HG03175 (cell line): ENCODE results near the gene GPANK1.

Source experiments
- ATAC-seq: cut with Tn5 transposase; IDR thresholded peaks from one replicate; pipeline ENCODE4 v1.9.1; 2021; ENCODE audit warnings: mild to moderate bottlenecking, moderate library complexity; ENCODE audit not compliant: unreplicated experiment

Gene GPANK1

DNA sequence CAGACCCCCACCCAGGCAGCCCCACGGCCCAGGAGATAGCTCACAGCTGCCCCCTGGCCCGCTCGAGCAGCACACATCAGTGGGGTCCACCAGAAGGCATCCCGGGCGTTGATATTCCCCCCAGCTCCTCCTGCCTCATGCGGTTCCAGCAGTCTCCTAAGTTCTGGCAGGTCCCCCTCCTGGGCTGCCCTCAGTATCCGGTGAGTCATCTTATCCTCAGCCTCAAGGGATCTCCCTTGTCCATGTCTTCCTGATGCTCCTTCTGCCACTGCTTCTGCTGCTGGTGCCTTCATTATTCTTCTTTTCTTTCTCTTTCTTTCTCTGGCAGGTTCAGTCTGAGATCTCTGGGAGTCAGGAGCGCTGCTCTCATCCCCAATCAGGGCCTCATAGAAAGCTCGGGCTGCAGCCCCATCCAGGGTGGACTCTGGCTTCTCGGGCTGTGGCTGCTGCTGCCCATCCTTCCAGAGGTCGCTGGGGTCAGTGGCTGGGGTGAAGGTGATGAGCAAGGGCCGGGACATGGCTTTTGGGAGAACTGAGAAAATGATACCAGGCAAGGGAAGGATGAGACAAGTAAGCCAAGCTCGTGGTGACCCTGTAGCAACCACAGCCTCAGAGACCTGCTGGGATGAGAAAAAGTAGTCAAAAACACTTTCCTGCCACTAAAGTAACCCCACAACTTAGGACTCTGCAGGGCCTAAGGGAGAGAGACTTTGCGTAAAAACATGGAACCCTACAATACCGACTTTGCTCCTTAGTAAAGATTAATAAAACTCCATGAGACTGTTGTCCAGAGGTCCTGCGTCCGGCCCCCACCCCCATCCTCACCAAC is 622 bp downstream of the GPANK1 start:
- ATAC-seq: no peak

DNA sequence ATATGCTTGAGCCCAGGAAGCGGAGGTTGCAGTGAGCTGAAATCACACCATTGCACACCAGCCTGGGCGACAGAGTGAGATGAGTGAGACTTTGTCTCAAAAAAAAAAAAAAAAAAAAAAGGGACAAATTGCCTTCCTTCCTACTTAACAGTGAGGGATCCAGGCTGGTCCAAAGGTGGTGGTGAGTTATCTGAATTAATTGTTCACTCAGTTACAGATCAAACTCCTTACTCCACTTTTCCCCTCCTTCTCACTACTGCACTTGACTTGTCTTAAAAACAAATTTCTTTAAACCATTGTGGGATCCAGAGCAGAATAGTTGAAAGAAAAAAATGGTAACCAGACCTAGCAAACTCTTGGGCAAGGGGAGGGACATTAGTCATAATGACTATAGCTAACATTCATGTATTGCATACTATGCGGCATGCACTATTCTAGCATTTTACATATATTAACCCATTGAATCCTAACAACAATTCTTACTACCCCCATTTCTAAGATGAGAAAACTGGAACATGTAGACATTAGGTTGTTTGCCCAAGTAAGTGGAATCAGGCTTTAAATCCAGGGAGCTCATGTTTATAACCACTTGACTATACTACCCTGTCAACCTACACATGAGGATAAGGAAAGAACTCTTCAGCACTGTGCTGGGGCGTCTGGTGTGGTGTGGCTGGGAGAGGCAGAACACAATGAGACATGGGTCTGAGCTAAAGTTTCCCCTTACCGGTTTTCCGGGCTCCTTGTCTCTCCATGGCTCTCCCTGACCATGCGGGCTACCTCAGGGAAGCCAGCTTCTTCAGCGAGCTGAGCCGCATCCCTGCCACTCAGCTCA is 1.5 kb downstream of the GPANK1 start:
- no peak for ATAC-seq

DNA sequence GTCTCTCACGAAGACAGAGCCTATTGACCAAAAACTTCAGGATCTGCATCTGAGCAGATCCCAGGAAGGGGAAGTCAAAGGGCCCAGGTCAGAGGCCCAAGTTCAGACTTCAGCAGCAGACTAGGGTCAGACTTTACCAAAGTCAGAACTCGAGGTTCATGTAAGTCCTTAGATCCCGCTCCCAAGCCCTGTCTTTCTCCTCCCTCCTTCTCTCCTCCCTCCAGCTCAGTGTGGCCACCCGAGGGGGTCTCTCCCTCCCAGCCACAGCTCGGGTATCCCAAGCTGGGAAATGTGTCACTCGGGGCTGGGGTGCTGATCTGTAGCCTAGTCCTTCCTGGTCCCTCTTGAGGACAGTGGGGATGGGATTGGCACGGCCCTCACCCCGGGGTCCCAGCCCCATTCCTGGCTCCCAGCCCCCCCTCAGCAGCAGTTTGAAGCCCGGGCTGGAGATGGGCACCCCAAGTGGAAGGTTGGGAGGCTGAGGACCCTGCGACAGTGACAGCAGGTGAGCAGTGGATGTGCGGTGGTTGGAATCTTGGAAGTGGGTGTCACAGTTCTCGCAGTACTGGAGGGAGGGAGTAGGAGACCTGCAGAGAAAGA is 2.6 kb downstream of the GPANK1 start:
- ATAC-seq: no peak

DNA sequence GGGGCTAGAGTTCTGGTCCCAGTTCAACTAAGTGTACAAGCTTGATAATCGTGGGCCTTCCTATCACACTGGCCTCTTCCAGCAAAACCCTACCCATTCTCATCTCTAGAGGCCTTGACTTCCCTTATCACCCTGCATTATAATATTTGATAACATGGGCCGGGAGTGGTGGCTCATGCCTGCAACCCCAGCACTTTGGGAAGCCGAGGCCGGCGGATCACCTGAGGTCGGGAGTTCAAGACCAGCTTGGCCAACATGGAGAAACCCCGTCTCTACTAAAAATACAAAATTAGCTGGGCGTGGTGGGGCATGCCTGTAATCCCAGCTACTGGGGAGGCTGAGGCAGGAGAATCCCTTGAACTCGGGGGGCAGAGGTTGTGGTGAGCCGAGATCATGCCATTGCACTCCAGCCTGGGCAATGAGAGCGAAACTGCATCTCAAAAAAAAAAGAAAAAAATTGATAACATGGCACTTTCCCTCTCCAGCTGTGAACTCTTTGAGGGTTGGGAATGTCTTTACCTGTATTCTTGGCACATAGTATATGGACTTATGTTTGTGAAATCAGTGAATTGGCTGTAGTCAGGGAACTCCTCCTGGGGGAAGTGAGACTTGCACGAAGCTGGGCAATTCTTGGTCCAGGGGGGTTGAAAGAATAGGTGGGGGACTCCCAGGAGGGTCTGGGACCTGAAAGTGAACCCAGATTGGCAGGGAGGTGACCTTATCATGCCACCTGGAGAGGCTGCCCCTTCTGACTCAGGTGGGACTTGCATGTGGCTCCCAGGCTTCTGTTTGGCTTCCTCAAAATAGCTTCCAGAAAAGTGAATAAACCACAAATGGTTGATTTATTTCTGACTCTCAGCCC is 3.3 kb downstream of the GPANK1 start:
- ATAC-seq: no peak

DNA sequence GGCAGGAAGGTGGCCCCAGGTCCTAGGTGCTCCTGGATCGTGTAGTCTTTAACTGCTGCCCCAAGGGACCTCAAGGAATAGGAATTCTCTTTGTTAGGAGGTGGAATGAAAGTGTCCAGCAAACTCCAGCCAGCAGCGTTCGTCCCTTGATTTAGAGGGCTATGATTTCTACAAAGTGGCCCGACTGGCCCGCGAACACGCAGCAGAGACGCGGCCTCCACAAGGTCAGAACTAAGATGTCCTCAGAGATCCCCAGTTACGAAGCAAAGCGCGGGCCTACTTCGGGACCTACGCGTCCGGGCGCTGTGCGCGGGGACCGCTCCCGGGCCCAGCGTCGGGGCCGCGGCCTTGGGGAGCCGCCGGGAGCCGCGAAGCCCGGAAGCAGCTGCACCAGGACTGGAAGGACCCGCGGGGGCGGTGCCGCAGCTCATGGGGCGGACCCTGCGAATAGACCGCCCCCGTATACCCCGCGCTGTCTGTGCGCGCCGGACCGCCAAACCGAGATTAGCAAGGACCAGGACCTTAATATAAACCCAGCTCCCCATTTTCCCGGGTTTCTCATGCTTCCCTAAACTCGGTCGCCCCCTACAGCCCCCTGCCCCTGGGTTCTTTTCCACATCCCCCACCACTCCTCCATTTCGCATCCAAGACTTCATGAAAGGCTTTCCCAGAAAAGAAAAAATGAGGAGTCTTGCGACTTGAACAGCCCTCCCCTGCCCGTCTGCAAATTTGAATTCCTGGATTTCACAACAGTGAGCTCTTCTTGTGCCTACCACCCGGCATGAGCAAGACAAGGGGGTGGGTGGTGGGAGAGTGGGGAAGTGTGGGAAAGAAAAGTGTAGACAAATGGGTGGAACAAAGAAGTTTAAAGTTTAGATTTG is 4.2 kb downstream of the GPANK1 start, which contains the start of gene C6orf47:
Gene C6orf47 (minus strand): TSS at position 398 of the 881 bp plus-strand sequence. CDS start 831 bp downstream, outside the sequence.
- peak; percentile 37 for ATAC-seq

DNA sequence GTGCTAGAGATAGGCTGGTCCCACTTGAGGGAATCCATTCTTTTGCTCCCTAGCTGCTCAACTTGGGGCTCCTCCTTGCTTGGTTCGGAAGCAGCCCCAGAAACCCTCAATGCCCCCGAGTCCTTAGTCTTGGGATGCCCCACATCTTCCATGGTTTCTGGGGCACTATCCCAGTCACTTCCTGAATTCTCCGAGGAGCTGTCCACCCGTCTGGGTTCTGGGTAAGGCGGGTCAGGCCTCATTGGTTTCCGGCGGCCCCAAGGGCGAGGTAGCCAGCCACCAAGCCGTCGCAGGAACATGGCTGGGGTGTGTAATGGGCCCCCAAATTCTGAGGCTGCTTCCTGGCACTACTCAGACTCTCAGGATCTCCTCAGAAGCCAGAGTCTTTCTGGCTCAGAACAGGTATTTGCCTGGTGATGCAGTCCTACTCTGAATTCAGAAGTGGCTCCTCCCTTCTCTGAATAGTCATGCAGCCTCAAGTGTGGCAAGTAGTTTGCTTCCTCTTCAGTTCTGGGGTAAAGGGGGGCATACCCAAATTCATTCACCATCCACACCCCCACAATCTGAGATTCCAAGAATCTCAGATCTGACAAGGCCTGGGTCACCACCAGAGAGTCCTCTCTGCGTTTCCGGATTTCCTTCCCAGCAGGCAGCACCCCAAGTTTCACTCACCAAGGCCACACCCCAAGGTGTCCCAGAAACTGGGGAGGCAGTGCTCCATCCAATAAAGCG is 5.0 kb downstream of the GPANK1 start:
- no peak for ATAC-seq

DNA sequence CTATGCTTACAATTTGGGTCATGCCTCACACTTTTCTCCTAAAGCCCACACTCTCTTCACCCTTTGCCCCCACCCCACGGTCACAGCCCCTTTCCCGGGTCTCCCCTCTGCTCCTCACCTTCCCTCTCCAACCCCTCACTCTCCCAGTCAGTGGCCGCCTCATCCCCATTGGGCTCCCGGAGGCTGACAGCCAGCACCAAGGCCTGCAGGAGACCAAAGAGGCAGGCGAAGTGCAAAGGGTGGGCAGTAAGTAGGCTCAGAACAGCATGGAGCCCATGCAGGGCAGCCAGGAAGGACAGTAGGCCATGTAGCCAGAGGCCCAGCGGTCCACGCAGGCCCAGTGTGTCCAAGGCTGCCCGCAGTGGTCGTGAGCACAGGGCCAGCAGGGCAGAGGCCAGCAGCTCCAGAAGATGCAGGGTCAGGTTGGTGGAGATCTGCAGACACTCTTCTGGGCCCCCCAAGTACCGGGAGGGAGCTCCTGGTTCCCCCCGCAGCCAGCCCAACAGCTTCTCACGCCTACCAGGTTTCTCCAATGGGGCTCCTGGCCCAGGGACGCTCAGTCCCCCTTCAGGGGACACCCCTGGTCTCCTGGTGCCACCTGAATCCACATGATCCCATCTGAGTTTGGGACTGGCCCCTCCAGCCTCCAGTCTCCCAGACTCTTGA is 5.7 kb downstream of the GPANK1 start:
- no peak for ATAC-seq

DNA sequence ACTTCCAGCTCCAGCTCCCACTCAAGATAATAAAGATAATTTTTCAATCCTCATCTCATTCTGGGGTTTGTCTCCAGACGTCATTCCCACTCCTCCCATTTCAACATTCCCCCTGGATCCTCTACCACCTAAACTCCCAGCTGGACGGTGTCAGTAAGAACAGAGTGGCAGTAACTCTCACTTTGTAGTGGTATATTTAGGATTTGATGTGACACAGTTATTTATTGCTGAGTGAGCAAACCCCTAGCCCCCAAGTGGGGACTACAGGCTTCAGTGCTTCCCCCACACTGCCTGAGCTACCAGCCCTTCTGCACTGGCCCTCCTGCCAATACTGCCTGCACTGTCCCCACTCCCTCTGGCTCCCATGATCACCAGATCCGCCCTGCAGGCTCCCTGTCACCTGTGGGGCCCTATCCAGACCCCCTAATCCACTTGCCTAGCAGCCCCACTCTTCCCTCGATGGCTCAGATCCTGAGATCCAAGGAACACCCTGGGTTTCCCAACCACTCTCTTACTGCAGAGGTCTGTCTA is 6.6 kb downstream of the GPANK1 start:
- no peak for ATAC-seq

DNA sequence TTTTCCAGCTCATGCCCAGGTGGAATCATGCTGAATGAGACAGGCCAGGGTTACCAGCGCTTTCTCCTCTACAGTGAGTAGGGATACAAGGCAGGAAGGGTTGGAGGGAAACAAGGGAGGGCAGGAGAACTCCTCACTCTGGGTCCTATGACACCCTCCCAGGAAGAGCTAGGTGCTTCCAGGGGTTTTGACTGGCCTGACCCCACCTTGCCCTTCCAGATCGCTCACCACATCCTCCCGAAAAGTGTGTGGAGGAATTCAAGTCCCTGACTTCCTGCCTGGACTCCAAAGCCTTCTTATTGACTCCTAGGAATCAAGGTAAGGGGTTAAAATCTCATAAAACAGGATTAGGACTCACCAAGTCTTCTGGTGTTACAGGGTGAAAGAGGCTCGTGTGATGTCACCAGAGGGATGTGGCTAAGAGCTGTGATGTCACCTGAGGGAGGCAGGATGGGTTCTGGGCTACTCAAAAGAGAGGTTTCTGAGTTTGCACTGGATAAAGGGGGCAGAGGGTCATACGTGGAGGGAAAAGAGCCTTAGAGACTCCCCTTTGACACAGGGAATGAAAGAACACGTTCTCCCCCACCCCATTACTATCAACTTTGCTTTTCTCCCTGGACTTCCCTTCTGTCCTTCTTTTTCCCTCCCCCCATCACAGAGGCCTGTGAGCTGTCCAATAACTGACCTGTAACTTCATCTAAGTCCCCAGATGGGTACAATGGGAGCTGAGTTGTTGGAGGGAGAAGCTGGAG is 7.2 kb downstream of the GPANK1 start:
- ATAC-seq: no peak

DNA sequence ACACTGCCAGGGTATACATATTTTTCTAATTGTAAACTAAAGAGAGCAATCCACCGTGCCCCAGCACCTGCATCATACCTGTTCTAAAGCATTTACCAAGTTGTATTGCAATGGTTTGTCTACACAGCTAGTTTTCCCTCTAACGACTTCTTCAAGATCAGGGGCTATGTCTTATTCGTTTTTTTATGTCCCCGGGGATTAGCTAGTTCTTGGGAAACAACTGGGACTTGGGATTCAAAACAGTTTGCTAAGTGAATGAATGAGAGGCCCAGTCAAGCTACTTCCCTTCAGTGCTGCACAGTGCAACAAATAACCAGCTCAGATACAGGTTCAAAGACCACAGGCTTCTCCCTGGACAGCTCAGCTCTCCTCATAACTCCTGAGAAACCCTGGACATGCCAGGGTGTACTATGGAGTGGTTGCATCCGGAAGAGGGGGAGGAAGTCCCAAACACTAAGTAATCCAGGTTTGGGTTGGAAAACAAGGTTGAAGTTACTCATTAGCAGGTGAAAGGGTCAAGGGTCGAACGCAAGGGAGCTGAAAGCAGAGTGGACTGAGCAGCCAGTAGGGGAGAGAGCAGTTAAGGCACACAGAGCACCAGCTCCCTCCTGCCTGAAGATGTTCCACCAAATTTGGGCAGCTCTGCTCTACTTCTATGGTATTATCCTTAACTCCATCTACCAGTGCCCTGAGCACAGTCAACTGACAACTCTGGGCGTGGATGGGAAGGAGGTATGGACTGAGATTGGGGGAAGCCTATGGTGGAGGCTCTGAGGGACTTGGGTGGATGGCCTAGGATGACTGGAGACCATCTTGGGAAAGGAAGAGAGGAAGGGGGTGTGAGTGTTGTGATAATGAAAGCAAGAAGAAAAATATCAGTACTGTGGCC is 9.2 kb downstream of the GPANK1 start, which contains the start of gene APOM:
Gene APOM (plus strand): TSS at position 546 of the 889 bp plus-strand sequence. CDS start 73 bp downstream, at position 619.
- ATAC-seq: no peak

DNA sequence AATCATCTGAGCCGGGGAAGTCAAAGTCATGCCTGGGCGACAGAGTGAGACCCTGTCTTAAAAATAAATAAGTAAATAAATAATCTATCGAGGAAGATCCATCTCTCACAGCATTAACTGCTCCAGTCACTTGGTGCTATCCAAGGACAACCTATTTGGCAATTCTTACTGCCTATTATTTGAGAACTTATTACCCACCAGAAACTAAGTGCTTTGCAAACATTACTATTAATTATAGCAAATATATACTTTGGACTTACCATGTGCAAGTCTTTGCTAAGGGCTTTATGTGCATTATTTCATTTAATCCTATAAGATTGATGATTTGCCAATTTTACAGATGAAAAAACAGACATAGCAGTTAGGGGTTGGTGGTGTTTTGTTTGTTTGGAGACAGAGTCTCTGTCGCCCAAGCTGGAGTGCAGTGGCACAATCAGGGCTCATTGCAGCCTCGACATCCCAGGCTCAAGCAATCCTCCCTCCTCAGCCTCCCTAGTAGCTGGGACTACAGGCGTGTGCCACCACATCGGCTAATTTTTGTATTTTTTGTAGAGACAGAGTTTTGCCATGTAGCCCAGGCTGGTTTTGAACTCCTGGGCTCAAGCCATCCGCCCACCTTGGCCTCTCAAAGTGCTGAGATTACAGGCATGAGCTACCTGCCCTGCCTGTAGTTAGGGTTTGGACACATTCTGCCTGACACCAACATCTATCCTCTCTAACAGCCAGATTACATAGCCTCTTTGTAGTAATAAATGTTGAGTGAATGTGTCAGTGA is 10.0 kb downstream of the GPANK1 start:
- no peak for ATAC-seq

DNA sequence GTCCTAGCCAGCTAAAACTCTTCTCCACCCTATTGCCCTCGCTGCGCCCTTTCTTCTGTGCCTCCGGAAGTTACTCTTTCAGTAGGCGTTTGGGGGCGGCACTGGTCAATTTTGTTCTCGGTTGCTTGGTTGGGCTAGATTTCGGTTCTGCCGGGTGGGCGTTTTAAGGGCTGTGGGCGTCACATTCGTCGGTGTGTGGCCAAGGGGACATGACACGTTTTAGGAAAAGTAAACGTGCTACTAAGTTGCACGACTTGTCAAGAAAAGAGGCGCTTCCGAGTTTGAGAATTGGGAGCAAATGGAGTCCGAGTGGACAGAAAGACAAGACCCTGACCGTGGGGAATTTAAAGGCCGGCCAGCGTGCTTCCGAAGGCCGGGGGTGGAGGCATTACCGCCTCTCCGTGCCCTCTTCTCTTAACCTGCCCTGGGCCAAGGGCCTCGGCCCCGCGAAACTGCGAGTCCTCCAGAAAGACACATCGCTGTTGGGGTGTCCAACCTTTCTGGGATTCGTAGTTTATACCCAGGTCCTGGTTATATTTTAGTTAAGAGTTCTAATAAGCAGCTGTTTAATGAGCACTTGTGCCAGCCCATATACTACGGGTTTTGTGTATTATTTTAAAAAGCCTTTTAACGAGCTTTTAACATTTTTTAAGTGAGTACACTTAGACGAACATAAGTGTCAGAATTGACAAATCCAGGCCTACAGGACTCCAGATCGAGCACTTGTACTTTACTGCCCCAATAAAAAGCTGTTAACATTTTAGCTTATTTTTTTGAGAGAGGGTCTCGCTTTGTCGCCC is 11.7 kb downstream of the GPANK1 start:
- ATAC-seq: peak; percentile 66

DNA sequence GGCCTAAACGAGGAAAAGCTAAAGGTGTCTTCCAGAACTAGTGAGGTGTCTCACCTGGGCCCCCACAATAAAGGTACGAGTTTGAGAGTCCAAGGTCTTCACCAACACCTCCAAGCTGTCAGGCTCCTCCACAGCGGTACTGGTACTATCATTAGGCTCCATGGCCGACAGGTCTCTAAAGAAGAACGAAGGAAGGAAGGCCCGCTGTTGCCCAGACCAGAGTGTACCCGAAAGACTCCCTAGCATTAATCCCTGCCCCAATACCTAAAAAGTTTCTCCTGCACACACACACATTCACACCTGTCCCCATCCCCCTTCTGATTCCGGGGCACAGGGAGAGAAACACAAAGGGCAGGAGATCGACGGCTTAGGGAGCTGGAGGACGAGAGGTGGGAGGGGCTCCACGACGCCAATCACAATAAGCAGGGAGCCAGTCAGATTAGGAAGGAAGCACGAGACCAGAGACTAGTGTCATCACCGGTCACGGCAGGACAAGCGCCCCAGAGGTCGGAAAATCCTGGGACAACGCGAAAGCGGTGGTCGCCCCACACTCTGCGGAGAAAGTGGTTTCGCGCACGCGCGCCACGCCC is 13.1 kb downstream of the GPANK1 start:
- ATAC-seq: peak; percentile 19

DNA sequence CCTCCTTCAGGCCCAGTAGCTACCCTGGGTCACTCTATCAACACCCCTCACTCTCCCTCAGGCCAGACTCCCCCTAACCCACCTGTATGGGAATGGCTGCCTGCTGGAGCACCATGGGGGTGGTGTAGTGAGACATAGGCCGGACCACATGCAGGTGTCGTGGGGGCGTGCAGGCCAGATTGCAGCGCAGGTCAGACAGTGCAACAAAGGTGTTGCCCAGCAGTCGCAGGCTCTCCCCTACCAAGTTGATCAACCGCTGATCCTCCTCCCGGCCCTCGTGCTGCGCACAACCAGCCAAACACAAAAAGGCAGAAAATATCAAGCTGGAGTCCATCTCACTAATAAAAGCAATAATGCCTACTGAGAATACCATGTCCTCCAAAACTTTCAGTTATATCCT is 19.5 kb downstream of the GPANK1 start:
- no peak for ATAC-seq
